Measurements from ENCODE around the gene ROS1.

ROS1 gene

DNA sequence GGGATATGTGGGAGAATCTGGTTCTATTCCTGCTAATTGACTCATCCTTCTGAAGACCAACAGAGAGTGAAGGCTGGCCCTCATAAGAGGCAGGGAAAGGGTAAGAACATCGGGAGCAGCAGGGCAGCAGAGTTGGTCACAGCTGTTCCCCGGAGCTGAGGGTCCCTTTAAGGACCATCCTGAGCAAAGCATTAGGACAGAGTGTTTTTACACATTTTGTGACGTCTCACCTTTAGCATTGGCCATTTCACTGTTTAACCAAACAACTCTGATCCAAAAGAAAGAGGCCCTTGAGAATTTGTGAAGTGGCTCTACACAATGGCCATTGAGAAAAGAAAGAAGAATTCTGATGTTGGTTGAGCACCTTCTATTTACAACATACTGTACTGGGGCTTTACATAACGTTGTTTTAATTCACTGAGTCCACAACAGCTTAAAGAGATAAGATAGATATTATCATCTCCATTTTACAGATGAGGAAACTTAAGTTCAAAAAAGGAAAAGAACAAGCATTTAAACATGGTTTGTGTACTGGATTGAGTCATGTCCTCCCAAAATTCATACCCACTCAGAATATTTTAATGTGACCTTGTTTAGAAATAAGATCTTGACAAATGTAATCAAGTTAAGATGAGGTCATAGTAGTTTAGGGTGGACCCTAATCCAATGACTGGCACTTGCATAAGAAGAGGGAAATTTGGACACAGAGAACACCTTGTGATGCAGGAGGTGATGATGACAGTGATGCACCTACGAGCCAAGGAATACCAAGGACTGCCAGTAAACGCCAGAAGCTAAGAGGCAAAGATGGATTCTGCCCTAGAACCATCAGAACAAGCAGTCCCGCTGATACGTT lies 98.4 kb downstream of the ROS1 start:
- in situ Hi-C loops (cut with MboI; ENCODE audit: low sequenced_read_pairs): no loop called here

DNA sequence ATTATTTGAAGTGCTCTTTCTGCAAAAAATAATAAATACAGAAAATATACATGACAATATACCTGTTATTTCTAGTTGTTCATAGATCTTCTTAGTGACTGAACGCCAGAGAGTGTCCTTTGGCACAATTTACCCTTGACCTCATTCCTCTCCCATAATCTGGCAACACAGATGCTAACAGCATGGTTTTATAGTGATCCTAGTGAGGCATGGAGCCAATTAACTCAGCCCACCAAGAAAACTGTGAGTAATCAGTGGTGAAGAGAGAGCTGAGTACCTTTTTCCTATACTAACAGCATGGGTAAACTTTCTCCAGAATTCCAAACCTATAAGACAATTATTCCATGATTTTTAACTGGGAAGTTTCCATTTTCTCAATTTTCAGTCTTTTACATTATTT lies 99.3 kb downstream of the ROS1 start:
- in situ Hi-C loops (cut with MboI; ENCODE audit: low sequenced_read_pairs): no loop called here

DNA sequence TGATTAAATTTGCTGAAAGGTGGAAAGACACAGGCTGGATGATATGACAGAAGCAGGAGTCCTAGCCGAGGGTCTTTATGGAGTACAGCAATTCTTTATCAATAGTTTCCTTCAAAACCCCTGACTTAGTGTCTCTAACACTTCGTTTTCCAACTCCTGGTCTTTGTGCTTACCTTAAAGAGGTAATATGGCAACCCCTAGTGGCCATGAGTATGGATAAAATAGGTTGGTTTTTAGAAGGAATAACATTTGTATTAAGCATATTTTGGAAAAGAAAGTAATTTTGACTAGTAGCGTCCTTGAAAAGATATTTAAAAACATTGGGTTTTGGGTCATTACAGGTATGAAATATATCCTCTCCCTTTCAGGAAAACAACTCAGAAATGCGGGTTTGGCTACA lies 108.5 kb downstream of the ROS1 start:
- in situ Hi-C loops (cut with MboI; ENCODE audit: low sequenced_read_pairs): no loop called here

DNA sequence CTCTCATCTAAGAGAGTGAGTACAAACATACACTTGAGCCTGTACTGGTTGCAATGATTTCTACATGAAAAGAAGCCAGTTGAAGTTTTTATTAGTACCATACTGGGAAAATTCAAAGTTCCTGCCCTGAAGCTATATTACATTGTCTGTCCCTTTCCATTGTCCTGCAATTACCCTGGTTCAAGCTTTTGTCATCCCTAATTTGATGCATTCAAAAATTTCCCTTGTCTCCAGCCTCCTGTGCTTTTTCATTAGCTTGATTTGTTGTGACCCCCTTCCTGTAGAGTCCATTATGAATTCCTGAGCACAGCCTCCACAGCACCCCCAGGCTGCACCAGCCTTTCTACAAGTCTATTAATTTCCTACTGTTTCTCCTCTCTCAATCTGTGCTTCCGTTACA lies 114.0 kb downstream of the ROS1 start:
- in situ Hi-C loops (cut with MboI; ENCODE audit: low sequenced_read_pairs): no loop called here

DNA sequence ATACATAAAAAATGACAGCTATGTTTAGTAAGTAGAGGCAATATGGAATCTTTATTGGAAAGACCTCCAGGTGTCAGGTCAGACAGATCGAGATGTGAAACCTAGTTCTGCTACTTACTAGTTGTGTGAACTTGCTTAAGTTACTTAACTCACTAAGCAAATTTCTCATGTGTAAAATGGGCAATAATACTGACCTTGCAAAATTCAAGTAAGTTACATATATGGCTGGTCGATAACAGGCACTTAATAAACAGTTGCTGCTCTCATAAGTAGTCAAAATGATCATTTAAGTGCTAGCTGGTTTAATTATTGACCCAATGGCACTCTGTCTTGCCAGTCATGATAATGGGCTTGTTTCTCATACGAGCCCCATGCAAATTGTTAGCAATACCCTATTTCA lies 114.4 kb downstream of the ROS1 start:
- in situ Hi-C loops (cut with MboI; ENCODE audit: low sequenced_read_pairs): no loop called here

DNA sequence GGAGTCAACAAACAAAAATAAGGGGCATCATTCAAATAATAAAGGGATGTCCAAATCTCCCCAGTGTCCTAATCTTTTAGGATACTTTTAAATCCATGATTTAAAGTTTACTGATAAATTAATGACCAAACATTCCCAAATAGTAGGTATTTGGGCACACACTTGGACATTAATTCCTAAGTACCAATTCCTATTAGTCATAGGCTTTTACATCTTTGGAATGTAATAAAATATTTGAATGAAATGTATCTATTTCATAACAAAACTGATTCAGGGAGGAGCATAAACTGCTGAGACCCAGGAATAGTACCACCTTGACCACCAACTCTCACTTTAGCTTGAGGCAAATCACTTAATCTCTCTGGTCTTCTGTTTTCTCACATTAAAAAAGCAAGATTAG lies 116.1 kb downstream of the ROS1 start:
- in situ Hi-C loops (cut with MboI; ENCODE audit: low sequenced_read_pairs): no loop called here

DNA sequence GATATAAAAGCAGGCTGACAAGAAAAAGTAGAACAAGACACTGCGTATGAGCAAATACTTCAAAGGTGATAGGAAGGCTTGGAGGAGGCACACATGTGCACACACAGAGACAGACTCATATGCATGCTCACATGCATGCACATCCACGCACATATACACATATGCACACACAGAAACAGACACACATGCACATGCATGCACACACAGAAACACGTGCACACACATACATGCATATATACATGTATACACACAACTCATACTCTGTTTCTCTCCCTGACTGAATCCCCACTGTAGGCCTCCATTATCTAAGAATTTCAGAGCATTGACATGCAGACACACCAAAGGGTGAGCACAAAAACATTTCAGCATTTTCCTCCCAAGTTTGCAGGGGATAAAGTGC lies 116.7 kb downstream of the ROS1 start:
- in situ Hi-C loops (cut with MboI; ENCODE audit: low sequenced_read_pairs): no loop called here

DNA sequence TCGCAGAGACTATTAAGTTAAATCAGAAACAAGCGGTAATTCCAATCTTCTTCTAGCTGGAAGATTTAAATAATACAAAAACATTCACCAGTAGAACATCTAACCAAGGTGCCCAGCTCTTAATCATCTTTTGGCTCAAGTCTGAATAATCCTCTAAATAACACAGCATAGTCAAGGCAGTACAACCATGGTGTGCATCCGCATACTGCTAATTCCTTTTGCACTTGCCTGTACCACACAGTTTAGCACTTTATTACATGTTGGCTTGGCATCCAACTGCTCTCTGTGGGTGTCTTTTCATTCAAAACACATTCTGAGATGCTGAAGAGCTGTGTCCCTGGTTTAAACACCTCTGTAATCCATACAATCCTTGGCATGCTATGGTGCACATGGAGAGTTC lies 118.1 kb downstream of the ROS1 start:
- in situ Hi-C loops (cut with MboI; ENCODE audit: low sequenced_read_pairs): no loop called here

DNA sequence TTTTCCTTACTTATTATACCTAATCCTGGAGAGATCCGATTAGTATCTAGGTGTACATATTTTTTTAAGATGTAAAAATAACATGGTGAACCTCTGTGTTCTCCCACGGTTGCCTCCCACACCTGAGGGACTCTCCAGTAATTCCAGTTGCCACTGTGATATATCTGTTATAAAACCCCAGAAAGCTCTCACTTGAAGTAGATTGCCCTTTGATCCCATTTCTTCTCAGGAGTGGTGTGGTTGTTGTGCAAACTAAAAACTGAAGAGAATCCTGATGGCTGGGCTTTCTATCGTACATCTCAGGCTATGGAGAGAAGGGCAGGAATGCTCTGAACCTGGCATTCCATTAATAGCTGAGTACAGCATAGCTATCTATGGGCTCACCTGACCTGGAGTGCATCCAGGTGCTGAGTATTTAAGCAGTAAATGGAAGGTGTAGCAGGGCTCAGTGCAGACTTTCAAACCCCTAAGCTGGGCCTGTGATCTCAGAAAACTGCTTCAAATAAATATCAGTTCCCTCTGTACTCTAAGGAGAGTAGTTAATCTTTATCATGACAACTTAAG lies 119.4 kb downstream of the ROS1 start:
- in situ Hi-C loops (cut with MboI; ENCODE audit: low sequenced_read_pairs): no loop called here

DNA sequence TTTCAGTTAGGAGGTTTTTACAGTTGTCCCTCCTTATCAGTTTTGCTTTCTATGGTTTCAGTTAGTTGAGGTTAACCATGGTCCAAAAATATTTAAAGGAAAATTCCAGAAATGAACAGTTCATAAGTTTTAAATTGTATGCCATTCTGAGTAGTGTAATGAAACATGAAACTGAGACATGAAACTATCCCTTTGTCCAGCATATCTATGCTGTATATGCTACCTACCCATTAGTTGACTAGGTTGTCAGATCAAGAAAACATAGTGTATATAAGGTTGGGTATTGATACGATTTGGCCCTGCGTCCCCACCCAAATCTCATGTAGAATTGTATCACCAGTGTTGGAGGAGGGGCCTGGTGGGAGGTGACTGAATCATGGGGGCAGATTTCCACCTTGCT lies 121.3 kb downstream of the ROS1 start:
- in situ Hi-C loops (cut with MboI; ENCODE audit: low sequenced_read_pairs): no loop called here

DNA sequence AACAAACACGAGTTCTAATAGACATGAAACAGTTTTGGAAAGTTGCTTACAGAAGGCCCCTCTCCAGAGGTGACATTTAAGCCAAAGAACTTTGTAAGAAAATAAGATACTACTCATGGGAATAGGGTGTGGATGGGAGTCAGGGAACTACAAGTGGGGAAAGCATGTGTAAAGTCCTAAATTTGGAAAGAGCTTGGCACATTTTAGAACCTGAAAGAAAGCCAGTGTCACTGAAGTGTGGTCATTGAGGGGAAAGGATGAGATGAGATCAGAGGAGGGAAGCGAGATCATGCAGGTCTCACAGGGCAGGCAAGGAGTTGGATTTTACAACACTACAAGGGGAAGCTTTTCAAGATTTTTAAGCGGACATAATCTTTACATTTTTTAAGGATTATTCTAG lies 122.4 kb downstream of the ROS1 start:
- in situ Hi-C loops (cut with MboI; ENCODE audit: low sequenced_read_pairs): no loop called here

DNA sequence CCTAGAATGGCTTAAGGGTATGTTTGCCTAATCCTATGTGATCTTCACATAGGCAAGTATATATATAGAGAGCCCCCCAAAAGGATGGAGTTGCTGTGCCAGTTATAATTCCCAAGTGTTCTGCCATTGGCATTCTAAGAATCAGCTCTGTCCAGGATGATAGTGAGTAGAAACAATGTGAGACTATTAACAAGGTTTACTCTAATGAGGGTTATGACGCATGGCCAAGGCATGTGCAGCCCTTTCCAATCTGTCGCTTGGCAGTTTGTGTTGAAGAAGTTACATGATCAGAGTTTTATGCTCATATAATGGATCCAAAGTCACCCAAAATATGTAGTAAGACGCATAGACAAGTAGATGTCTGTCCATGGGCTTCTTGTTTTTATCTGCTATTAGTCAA lies 126.8 kb downstream of the ROS1 start:
- in situ Hi-C loops (cut with MboI; ENCODE audit: low sequenced_read_pairs): no loop called here

DNA sequence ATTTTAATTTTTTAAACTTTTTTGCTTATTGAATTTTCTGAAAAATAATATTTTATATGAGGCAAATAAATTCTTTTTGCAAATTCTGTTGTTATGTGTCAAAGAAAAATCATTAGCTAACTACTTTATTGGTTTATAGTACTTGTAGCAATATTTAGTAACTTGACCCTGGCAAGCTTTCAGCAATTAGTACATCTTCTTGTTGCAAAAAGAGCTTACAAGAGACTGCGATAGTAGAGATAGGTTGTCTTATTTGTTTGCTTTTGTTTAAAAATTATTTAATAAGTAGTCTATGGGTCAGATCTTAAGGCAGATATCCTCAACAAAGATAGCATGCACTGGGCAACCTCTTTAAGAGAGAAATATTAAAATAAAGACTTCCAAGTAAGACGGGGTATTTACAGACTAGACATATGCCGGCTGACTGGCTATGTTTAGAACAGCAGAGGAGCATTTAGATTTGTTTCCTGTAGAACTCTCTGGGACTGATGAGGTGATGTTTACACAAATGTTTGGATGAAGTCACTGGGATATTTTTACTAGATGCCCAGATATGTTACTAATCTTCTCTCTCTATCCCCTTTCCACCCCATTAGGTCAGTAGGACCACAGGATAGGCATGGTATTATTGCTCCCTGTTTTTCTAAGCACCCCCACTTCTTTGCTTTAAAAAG lies 135.4 kb downstream of the ROS1 start:
- in situ Hi-C loops (cut with MboI; ENCODE audit: low sequenced_read_pairs): no loop called here

DNA sequence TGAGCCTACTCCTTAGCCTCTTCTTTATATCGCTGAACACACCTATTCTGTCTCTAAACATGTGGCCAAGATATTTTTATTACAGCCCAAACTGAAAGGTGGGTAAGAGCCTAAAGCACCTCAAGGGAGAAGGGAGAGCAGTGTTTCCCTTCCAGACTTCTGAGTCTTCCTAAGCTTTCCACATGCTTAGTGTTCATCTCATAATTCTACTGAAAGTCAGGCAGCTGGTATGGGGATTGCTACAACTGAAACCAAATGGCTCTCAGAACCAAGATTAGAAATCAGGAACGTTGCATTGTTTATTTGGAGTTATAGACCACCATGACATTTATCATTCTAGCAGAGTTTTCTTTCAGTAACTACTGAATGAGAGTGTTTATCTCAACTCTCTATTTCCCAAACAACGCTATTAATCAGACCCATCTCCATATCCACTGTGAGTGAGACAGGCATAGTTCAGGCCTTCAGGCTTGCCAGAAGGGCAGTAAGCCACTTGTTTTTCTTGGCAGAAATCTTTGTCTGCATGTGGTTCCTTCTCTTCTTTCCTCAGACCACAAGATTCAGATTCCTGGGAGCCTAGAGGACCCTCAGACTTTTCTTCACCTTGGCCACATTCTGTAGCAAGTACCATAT lies 137.5 kb downstream of the ROS1 start:
- in situ Hi-C loops (cut with MboI; ENCODE audit: low sequenced_read_pairs): no loop called here

DNA sequence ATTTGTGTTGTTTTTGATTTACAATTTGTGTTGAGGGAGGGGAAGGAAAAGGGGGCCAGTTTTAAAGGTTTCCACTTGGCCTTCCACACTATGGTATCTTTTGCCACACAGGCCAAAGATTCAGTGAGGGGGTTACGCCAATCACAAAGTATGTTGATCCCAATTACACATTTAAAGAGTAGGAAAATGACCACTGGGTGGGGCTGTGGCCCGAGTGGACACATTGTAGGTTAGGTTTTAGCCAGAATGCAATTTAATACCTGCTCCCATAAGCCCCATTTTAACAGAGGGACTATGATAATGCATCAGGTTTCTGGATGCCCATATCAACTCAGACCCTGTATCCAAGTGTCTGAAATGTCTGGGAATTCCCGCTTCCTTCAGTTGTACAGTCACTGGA lies 144.8 kb downstream of the ROS1 start:
- in situ Hi-C loops (cut with MboI; ENCODE audit: low sequenced_read_pairs): no loop called here

DNA sequence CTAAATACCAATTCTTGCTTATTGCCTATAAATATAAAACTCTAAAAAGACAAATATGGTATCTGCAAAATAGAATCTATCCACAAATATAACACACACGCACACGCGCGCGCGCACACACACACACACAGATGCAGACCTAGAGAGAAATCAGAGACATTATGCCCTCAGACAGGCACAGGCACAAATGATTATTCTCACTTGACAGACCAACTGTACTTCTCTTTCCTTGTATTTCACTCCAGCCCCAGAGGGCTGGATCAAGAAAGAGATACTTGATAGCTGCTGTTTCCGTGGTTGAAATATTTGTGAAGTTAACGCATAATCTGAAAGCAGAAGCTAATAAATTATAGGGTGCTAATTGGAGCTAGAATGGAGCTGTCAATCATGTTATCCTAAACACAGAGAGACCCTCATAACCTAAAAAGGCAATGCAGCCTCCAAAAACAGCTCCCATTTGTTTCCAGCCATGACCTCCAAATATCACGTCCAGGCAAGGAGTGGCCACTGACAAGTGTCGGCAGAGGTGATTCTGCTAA lies 148.9 kb downstream of the ROS1 start:
- in situ Hi-C loops (cut with MboI; ENCODE audit: low sequenced_read_pairs): no loop called here

DNA sequence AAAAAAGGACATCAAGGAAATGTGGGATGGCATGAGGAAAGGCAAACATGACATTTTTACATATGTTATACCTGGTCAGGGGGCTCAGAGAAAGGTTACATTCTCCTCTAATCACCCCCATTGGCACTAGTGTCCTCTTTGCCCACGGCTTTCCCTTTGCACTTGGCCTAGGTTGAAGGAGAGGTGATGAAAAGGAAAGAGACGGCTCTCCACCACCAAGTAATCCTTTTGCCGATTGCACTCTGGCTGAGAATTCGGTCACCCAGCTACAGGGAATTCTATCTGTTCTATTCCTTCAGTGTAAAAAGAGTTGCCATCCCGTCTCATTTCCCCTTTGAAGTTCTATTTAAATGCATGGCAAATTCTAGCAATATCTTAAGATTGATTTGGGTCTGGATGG lies 150.0 kb downstream of the ROS1 start:
- in situ Hi-C loops (cut with MboI; ENCODE audit: low sequenced_read_pairs): no loop called here

DNA sequence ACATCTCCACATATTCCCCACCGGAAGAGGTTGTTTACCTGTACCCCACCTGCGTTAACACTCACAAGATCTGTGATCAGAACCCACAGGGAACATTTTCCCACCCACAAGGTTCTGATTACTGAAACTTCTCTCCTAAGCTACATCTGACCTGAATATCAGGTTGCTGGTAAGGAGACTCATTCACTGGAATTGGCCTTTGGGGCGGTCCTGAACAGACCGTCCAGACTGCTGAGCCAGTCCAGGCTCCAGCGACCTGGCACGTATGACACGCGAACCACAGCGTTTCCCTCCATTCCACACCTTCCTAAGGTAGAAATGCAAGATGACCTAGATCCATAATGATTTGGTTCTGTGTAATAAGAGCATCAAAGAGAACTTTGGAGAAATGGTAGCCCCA lies 150.5 kb downstream of the ROS1 start:
- in situ Hi-C loops (cut with MboI; ENCODE audit: low sequenced_read_pairs): no loop called here

DNA sequence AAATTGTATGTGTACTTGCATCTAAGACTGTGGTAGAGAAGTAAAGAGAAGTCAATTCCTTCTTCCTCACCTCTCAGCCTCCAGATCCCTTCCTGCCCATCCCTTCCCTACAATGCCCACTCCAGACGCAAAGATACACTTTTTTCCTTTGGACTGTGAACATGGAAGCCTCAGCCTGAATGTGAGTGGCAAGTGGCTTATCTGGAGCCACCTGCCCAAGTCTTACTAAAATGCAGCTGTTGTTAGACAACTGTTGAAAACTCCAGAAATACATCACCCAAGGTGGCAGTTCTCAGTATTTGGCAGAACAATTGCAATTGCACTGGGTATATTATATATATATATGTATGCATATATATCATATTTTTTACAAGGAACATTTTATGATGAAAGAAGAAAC lies 152.9 kb downstream of the ROS1 start:
- in situ Hi-C loops (cut with MboI; ENCODE audit: low sequenced_read_pairs): no loop called here

DNA sequence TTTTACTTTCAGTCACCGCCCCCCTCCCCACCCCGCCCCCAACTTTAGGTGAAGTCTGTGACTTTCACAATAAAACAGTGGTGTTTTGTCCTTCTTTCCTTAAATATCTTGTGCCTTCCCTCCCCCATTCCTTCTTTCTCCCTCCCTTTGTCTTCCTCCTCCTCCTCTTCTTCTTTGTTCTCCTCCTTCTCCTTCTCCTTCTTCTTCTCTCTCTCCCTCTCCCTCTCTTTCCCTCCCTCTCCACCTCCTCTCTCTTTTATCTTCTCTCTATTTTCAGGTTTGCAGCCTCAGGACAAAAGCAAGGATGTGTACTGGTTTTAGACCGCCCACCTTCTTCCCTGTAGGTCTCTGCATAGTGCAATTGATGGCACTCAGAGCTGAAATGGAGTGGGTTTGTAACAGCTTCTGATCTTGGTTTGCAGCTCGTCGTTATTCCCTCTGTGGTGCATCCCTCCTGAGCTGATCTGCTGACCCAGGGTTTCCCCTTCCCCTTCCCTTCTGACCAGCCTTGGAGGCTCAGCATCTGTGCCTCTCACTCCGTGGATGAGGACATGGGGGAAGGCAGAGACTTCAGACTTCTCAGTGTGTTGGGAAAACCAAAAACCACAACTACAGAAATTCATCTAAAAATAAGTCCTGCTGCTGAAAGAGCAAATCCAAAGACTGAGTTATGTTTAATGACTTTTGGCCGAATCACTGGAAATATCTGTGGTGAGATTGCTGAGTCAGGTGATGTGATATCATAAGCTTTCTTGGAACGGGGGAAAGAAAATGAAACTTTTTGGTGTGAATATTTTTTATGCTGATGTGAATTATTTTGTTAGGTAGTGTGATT lies 153.5 kb downstream of the ROS1 start:
- in situ Hi-C loops (cut with MboI; ENCODE audit: low sequenced_read_pairs): no loop called here
